H54 (cell line): ENCODE results near the gene TOR1AIP2.
"Not testable (repeated sequence)": the region's sequence is repeated elsewhere in the genome, so short reads cannot be mapped to it uniquely, and the experiment has no call there.

Source experiments
- DNase-seq: peaks from one replicate; pipeline ENCODE4 v3.0.0; 2011; ENCODE audit warnings: low spot score, mixed read lengths; ENCODE audit not compliant: insufficient read length
- FAIRE-seq: peaks from 3 replicates; lab custom pipeline; 2011; peaks lifted over from hg19 to GRCh38; lab: Jason Lieb, UNC
- POLR2A ChIP-seq: IDR thresholded peaks from 2 replicates; pipeline ENCODE4 v1.6.1; 2011; ENCODE audit warnings: low read depth, mild to moderate bottlenecking, low read length

The TOR1AIP2 gene

DNA sequence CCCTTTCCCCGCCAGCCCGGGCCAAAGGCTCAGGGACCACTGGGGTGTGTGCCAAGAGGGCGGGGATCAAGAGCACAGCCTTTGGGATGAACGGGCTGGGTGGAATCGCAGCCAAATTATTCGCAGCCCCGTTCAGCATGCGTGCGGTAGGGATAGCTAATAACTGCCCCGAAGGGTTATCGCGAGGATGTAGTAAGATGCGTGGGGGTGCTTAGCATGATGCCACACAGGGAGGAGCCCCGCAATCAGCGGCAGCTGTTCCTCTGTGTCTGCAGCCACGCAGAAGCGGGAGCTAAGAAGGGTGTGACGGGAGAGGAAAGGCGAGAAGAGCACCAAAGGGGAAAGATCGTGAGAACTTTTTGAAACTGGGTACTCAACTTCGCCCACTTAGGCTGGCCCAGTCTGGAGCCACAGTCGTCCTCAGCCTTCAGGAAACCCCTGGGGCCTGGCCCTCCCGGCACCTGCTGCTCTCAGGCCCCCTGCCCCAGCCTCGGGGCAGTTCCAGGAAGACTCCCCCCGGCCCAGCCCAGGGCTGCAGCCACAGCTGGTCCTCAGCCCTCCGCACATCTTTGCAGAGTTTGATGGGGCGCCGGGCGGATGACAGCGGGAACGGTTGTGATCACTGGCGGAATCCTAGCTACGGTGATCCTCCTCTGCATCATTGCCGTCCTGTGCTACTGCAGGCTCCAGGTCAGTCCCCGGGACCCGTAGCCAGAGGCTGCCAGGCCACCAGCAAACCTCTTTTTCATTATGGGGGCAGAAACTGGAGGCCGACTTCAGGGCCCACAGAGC, 64.9 kb downstream of the TOR1AIP2 start:
- TF ChIP-seq POLR2A = no peak
- no peak for DNase-seq
- FAIRE-seq = no peak

DNA sequence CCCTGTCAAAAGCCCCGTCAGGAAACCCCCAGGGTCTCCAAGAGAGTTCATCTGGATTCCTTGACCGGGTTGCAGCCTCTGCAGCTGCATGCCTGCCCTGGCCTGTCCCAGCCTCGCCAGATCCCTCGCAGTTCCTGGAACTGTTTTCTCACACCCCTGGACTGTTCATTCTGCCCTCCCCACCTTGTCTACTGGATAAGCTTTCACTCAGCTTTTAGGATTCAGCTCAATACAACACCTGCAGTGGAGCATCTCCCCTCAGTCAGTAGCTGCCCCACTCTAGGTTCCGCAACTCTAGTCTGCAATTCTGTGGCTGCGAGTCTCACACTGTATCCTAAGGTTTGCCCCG, 67.3 kb downstream of the TOR1AIP2 start:
- TF ChIP-seq POLR2A = no peak
- FAIRE-seq = no peak
- no peak for DNase-seq

GRCh38 chr1:179809506-179810366, 67.9 kb downstream of the TOR1AIP2 start:
- no peak for FAIRE-seq

DNA sequence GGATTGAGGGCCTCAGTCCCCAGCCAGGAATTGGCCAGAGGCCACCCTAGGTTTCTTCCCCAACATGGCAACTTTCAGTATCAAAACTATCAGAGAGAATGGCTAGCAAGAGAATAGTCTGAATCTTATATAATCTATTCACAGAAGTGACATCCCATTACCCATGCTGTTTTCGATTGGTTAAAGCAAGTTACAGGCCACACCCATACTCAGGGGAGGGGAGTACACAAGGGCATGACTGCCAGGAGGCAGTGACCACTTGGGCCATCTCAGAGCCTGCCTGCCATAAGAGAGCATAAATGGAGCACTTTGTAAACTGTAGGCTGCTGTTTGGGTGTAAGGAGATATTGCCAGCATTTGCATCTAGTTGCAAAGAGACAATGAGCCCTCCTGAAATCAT, 69.1 kb downstream of the TOR1AIP2 start:
- FAIRE-seq = no peak
- no peak for TF ChIP-seq POLR2A

More at GRCh38 chr1:179809506-179810366, 67.9 kb downstream of the TOR1AIP2 start:
- DNase-seq = peak; percentile 66
- TF ChIP-seq POLR2A = no peak

DNA sequence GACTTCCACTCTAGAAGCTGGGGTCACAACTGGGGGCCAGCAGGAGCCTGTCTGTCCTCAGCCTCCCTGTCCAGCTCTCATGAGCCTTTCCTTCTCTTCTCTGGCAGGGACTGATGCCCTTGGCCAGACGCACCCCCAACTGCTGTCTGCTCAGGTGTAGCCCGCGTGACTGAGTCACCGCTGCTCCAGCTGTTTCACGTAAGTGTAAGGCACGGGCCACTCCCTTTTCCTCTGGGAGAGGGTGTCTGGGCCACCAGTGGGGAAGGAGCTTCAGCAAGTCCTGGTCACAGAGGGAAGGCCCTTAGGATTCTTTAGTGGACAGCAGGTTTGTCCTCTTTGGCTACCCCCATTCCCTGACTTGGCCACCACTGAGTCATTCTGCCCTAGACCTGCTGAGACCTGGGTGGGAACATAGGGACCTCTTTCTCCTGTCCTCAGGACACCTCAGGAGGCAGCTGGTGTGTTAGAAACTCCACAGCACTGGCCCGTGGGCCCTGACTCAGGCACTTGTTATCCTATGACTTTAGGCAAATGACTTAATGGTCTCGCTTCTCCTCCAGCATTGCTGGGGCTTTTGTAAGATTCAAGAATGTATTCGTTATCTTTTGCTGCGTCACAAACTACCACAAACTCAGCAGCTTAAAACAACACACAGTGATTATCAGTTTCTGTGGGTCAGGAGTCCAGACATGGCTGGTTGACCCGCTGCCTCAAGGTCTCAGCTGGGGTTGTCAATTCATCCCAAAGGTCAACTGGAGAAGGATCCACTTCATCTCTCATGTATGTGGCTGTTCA, 69.7 kb downstream of the TOR1AIP2 start:
- FAIRE-seq (no peak), DNase-seq (no peak)
- TF ChIP-seq POLR2A = no peak

More for the DNA sequence above, 69.1 kb downstream of the TOR1AIP2 start:
- DNase-seq = no peak

GRCh38 chr1:179807291-179807690, 70.3 kb downstream of the TOR1AIP2 start:
- no peak for TF ChIP-seq POLR2A
- DNase-seq (no peak), FAIRE-seq (no peak)

GRCh38 chr1:179806333-179806732, 71.3 kb downstream of the TOR1AIP2 start:
- no peak for FAIRE-seq
- no peak for DNase-seq
- no peak for TF ChIP-seq POLR2A

DNA sequence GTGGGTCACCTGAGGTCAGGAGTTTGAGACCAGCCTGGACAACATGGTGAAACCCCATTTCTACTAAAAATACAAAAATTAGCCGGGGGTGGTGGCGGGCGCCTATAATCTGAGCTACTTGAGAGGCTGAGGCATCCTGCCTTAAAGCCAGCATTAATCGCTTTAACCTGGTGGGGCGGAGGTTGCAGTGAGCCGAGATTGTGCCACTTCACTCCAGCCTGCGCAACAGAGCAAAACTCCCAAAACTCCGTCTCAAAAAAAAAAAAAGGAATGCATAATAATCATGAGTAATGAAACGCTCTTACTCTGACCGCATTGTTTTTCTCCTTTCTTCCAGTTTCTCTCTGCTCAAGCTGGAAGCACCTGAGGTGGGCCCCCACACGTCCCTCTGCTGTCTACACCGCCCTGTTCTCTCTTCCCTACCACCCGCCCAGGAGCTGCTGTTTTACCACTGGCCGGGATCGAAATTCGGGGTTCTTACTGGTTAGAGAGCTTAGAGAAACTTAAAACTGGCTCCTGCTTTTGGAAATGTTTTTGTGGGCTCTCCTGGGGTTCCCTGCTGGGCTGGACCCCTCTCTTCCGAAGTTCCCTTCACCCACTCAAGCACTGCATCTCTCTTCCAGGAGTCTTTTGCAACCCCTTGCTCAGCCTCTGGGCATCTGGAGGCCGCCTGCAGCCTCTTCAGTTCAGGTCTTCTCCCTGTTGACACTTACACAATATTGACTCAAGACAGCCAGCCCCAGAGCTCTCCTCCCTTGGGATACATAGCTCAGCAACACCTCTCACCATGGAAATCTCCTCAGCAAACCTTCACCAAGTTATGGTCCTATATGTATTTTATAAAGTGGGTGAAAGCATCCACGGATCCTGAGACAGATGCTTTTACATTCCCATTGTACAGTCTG, 72.1 kb downstream of the TOR1AIP2 start:
- no peak for FAIRE-seq
- DNase-seq = no peak
- no peak for TF ChIP-seq POLR2A

GRCh38 chr1:179804417-179804816, 73.2 kb downstream of the TOR1AIP2 start:
- DNase-seq, FAIRE-seq: not testable (repeated sequence)

DNA sequence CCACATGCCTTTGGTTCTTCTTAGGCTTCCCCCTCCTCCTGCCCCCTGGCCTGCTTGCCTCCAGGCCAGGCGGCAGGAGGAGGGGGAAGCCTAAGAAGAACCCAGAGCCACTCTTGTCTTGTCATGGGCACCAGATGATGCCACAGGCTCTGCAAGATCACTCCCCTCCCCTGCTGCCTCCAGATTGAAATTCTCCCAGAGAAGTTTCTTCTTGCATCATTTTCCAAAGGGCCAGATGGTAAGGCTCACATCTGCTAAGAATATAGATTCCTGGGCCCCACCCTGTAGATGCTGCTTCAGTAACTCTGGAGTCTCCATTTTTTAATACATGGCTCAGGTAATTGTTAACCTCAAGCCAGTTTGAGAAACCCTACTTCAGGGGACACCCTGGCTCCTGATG, 73.7 kb downstream of the TOR1AIP2 start:
- FAIRE-seq (no peak), DNase-seq (no peak)
- TF ChIP-seq POLR2A = no peak

DNA sequence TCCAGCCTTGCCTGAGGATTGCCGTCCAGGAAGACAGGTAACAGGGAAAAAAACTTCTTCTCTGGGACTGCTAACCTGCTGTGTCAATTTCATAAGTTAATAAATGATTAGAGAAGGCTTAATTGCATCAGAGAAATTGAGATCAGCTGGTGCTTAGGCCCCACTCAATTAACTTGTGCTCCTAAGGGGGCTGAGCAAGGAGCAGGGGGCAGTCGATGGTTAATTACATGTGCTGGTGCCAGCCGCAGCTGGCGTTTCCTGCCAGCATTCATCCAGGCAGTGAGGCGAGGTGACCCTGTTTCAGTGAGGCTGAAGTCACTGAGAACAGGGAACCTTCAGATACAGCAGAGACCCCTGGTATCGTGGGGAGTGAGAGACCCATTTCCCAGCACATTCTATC, 74.5 kb downstream of the TOR1AIP2 start:
- no peak for FAIRE-seq
- no peak for DNase-seq
- TF ChIP-seq POLR2A = no peak

DNA sequence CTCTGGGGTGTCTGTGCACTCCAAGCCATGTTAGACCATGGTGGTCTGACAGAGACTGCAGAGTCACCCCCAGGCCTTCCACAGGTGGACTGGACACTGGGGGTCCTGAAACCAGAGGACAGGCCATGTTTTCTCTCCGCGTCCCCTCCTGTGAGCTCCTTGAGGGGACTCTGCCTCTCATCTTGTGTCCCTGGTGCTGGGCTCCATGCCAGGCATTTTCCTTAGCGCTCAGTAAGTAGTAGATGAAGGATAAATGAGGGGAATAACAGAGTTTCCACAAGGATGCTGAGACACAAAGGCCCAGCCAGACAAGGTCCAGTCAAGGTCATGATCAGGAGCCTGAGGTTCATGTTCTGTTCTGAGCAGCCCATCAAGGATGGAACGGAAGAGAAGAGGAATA, 77.1 kb downstream of the TOR1AIP2 start:
- no peak for FAIRE-seq
- DNase-seq = no peak
- TF ChIP-seq POLR2A = no peak

DNA sequence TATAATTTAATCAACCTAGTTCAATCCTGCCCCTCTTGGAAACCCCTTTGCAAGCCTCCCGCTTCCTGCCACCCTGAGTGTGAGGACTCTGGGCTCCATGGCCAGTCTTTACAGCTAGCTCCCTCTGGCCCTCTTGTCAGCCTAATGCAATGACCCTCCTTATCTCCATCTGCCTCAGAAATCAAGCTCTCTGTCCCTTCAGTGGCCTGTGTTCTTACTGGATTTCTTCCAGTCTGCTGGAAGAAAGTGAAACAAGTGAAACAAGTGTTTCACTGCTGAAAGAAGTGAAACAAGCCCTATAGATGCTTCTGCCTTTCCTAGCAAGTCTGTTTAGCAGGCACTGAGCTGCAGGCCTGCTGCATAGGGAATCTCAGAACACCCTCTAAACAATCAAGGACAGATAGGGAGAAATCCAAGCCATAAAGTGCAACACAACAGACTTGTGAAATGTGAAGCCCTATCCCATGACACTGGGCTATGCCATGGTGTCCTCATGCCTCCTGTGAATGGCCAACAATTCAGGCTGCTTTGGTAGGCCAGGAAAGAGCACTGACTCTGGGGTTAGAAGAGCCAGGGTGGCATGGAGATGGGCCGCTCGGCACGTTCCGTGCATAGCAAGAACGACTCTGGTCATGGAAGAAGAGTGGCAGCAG, 78.6 kb downstream of the TOR1AIP2 start:
- DNase-seq (no peak), FAIRE-seq (no peak)
- no peak for TF ChIP-seq POLR2A
